IMR-90 (cell line): ENCODE data around the gene CYBRD1. TPM values are rescaled to one million over a fixed set of nuclear protein-coding genes. Genes with fewer than 3 reads are reported as not detected.

Experiments used
- ATAC-seq: fragments of 200-7000 bp; cut with Tn5 transposase; 2 replicates; pipeline ENCODE4 v1.9.1; 2020; ENCODE audit warnings: low read depth, mild to moderate bottlenecking, moderate library complexity
- BruUV-seq: library from RNA; stranded (reverse); fragments of 400-500 nt; replicated peaks from 2 replicates; lab custom pipeline; 2021; lab: Mats Ljungman, UMichigan
- CTCF ChIA-PET: fragments of 300-600 bp; formaldehyde crosslinking; extraction: SDS; loops from one replicate; lab custom pipeline; 2021; ENCODE audit warnings: antibody characterized with exemption; lab: Yijun Ruan, JAX
- POLR2A ChIA-PET: fragments of 300-600 bp; sonication (Branson Sonifier 250); formaldehyde crosslinking; loops from one replicate; lab custom pipeline; 2022; ENCODE audit warnings: antibody characterized with exemption; ENCODE audit not compliant: unreplicated experiment; lab: Charles Lee
- DNase-seq: peaks from one replicate; pipeline ENCODE4 v3.0.0; 2013
- H2AFZ ChIP-seq: replicated peaks from 2 replicates; pipeline ENCODE3; 2013; ENCODE audit warnings: low read length, mild to moderate bottlenecking; ENCODE audit not compliant: poor library complexity
- H2AK5ac ChIP-seq: 2 replicates; pipeline ENCODE4 v1.6.1; 2013; ENCODE audit warnings: low read depth, low read length, inconsistent platforms
- H2AK9ac ChIP-seq: replicated peaks from 2 replicates; pipeline ENCODE3; 2013; ENCODE audit warnings: mild to moderate bottlenecking, low read depth, low read length, moderate library complexity; ENCODE audit not compliant: poor library complexity
- H2BK120ac ChIP-seq: 2 replicates; pipeline ENCODE4 v1.6.1; 2013; ENCODE audit warnings: low read depth, low read length, inconsistent platforms
- H2BK15ac ChIP-seq: 3 replicates; pipeline ENCODE4 v1.6.1; 2013; ENCODE audit warnings: low read depth, low read length, inconsistent platforms
- H2BK20ac ChIP-seq: 2 replicates; pipeline ENCODE4 v1.6.1; 2013; ENCODE audit warnings: low read depth, mild to moderate bottlenecking, inconsistent platforms, low read length, moderate library complexity
- H2BK5ac ChIP-seq: 2 replicates; pipeline ENCODE4 v1.6.1; 2013; ENCODE audit warnings: mild to moderate bottlenecking, low read depth, low read length, inconsistent platforms; ENCODE audit not compliant: poor library complexity, severe bottlenecking
- H3K14ac ChIP-seq: replicated peaks from 2 replicates; pipeline ENCODE4 v1.6.1; 2013; ENCODE audit warnings: low read depth, low read length, inconsistent platforms
- H3K18ac ChIP-seq: 2 replicates; pipeline ENCODE4 v1.6.1; 2013; ENCODE audit warnings: low read depth, low read length, control low read depth
- H3K23ac ChIP-seq: 2 replicates; pipeline ENCODE4 v1.6.1; 2013; ENCODE audit warnings: low read depth, low read length, inconsistent platforms
- H3K27ac ChIP-seq: 2 replicates; pipeline ENCODE4 v1.5.1; 2013; ENCODE audit warnings: mild to moderate bottlenecking, control low read depth, low read length; ENCODE audit not compliant: insufficient read depth
- H3K27me3 ChIP-seq: 2 replicates; pipeline ENCODE4 v1.6.1; 2013; ENCODE audit warnings: low read length; ENCODE audit not compliant: control insufficient read depth, insufficient read depth
- H3K36me3 ChIP-seq: 2 replicates; pipeline ENCODE4 v1.6.1; 2013; ENCODE audit warnings: low read length, mixed read lengths; ENCODE audit not compliant: control insufficient read depth, insufficient read depth
- H3K4ac ChIP-seq: 2 replicates; pipeline ENCODE4 v1.6.1; 2013; ENCODE audit warnings: low read depth, low read length, inconsistent platforms
- H3K4me1 ChIP-seq: 2 replicates; pipeline ENCODE4 v1.6.1; 2013; ENCODE audit warnings: low read length, mixed read lengths; ENCODE audit not compliant: control insufficient read depth, insufficient read depth
- H3K4me2 ChIP-seq: 2 replicates; pipeline ENCODE4 v1.6.1; 2013; ENCODE audit warnings: low read depth, mild to moderate bottlenecking, control low read depth, low read length, moderate library complexity
- H3K4me3 ChIP-seq: 2 replicates; pipeline ENCODE4 v1.5.1; 2013; ENCODE audit warnings: low read depth, mild to moderate bottlenecking, control low read depth, low read length, moderate library complexity; ENCODE audit not compliant: insufficient read depth
- H3K56ac ChIP-seq: 2 replicates; pipeline ENCODE4 v1.6.1; 2013; ENCODE audit warnings: low read length, inconsistent platforms; ENCODE audit not compliant: insufficient read depth; ENCODE audit errors: extremely low read depth
- H3K79me1 ChIP-seq, 2 experiments: 2 replicates each; pipeline ENCODE4 v1.6.1; 2013; ENCODE audit warnings: low read length in 2 of 2, inconsistent platforms in 1 of 2, low read depth in 1 of 2
- H3K9ac ChIP-seq: 2 replicates; pipeline ENCODE4 v1.6.1; 2013; ENCODE audit warnings: low read depth, low read length, control low read depth
- H3K9me1 ChIP-seq: 2 replicates; pipeline ENCODE4 v1.6.1; 2013; ENCODE audit warnings: low read length, inconsistent platforms; ENCODE audit not compliant: insufficient read depth
- H3K9me3 ChIP-seq: 2 replicates; pipeline ENCODE4 v1.6.1; 2013; ENCODE audit warnings: low read length; ENCODE audit not compliant: control insufficient read depth, insufficient read depth
- H4K20me1 ChIP-seq: 2 replicates; pipeline ENCODE4 v1.6.1; 2013; ENCODE audit warnings: low read length, inconsistent platforms; ENCODE audit not compliant: insufficient read depth
- H4K5ac ChIP-seq: 2 replicates; pipeline ENCODE4 v1.6.1; 2013; ENCODE audit warnings: mild to moderate bottlenecking, low read depth, low read length, control low read depth
- H4K8ac ChIP-seq, 2 experiments: 2 replicates each; pipeline ENCODE4 v1.6.1; 2013; ENCODE audit warnings: low read depth in 2 of 2, low read length in 2 of 2, control low read depth in 1 of 2, inconsistent platforms in 1 of 2
- H4K91ac ChIP-seq: 2 replicates; pipeline ENCODE4 v1.6.1; 2013; ENCODE audit warnings: low read depth, low read length, inconsistent platforms; ENCODE audit not compliant: insufficient read depth
- BHLHE40 ChIP-seq: fragments of 150-350 bp; IDR thresholded peaks from 2 replicates; pipeline ENCODE4 v1.6.1; 2016; ENCODE audit warnings: mild to moderate bottlenecking, low read depth, low read length
- CEBPB ChIP-seq: IDR thresholded peaks from 2 replicates; pipeline ENCODE4 v1.6.1; 2012; ENCODE audit warnings: low read depth, low read length, improper control_type of control experiment
- CHD1 ChIP-seq: IDR thresholded peaks from 2 replicates; pipeline ENCODE4 v1.6.1; 2012; ENCODE audit warnings: low read depth, low read length, improper control_type of control experiment
- FOS ChIP-seq: fragments of 150-350 bp; IDR thresholded peaks from 2 replicates; pipeline ENCODE4 v1.6.1; 2016; ENCODE audit warnings: low read depth, low read length
- MAZ ChIP-seq: IDR thresholded peaks from 2 replicates; pipeline ENCODE4 v1.6.1; 2012; ENCODE audit warnings: low read depth, mild to moderate bottlenecking, low read length, improper control_type of control experiment, moderate library complexity, borderline replicate concordance
- MXI1 ChIP-seq: IDR thresholded peaks from 2 replicates; pipeline ENCODE4 v1.6.1; 2012; ENCODE audit warnings: low read depth, mild to moderate bottlenecking, low read length, moderate library complexity, borderline replicate concordance
- NFE2L2 ChIP-seq: fragments of 150-350 bp; IDR thresholded peaks from 2 replicates; pipeline ENCODE4 v1.6.1; 2016; ENCODE audit warnings: low read depth, mild to moderate bottlenecking, low read length
- POLR2A ChIP-seq: IDR thresholded peaks from 2 replicates; pipeline ENCODE4 v1.6.1; 2012; ENCODE audit warnings: mild to moderate bottlenecking, low read depth, low read length
- RAD21 ChIP-seq: IDR thresholded peaks from 2 replicates; pipeline ENCODE4 v1.6.1; 2012; ENCODE audit warnings: low read length, improper control_type of control experiment
- RCOR1 ChIP-seq: IDR thresholded peaks from 2 replicates; pipeline ENCODE4 v1.6.1; 2012; ENCODE audit warnings: mild to moderate bottlenecking, low read length, improper control_type of control experiment; ENCODE audit not compliant: insufficient replicate concordance
- RFX5 ChIP-seq: IDR thresholded peaks from 2 replicates; pipeline ENCODE4 v1.8.0; 2012; ENCODE audit warnings: low read depth, mild to moderate bottlenecking, low read length, moderate library complexity
- SMC3 ChIP-seq: fragments of 150-350 bp; IDR thresholded peaks from 2 replicates; pipeline ENCODE4 v1.6.1; 2016; ENCODE audit warnings: low read depth, mild to moderate bottlenecking, antibody characterized with exemption, low read length, moderate library complexity
- WGBS, 2 experiments: methylation state at CpG; one replicate each; pipeline versions ENCODE4 v1.1.5 to v1.1.7; 2013; ENCODE audit warnings: missing lambda C conversion rate in 2 of 2; ENCODE audit not compliant: insufficient read length in 1 of 2; ENCODE audit errors: extremely low coverage in 2 of 2; 5-methylcytosine and 5-hydroxymethylcytosine counted together
- dilution Hi-C: fragments of 300-500 bp; cut with HindIII; formaldehyde crosslinking; loops from one replicate; pipeline ENCODE4 v1.14.3; 2018; ENCODE audit warnings: low sequenced_read_pairs; ENCODE audit not compliant: unreplicated experiment
- in situ Hi-C: fragments of 300-500 bp; cut with MboI; formaldehyde crosslinking; loops from 3 replicates; pipeline ENCODE4 v1.14.3; 2019; ENCODE audit warnings: low sequenced_read_pairs, inconsistent platforms, mixed read lengths
- intact Hi-C: fragments of 100-400 bp; cut with micrococcal nuclease; formaldehyde crosslinking; loops from 2 replicates; pipeline ENCODE4 v1.10.0; 2022
- polyA plus RNA-seq, 3 experiments: library from polyadenylated mRNA; depleted of rRNA; stranded (reverse); fragments of >200 nt; gene quantifications; 2 replicates each; pipeline ENCODE4 v1.2.3, GENCODE V29; 2012; ENCODE audit warnings: low replicate concordance in 1 of 3
- total RNA-seq: library from RNA; depleted of rRNA; stranded (reverse); fragments of >200 nt; gene quantifications from 2 replicates; pipeline ENCODE4 v1.2.3, GENCODE V29; 2012
- TF ChIP-seq, protein P1 (sequence below): conservative IDR thresholded peaks from 2 replicates; pipeline ENCODE4 v1.5.1; 2012; ENCODE audit warnings: mild to moderate bottlenecking, low read depth, low read length, improper control_type of control experiment
- TF ChIP-seq, protein P2 (sequence below): fragments of 150-350 bp; IDR thresholded peaks from 2 replicates; pipeline ENCODE4 v1.6.1; 2017; ENCODE audit warnings: mild to moderate bottlenecking, antibody characterized with exemption, low read length, low read depth
- TF ChIP-seq, protein P3 (sequence below): fragments of 150-350 bp; IDR thresholded peaks from 2 replicates; pipeline ENCODE4 v1.6.1; 2016; ENCODE audit warnings: low read depth, mild to moderate bottlenecking, low read length, moderate library complexity, borderline replicate concordance

Gene CYBRD1
- total and polyA plus RNA-seq, 2 of the 4 experiments (the other 2 are of a cell fraction): 53.2 to 103 TPM

DNA sequence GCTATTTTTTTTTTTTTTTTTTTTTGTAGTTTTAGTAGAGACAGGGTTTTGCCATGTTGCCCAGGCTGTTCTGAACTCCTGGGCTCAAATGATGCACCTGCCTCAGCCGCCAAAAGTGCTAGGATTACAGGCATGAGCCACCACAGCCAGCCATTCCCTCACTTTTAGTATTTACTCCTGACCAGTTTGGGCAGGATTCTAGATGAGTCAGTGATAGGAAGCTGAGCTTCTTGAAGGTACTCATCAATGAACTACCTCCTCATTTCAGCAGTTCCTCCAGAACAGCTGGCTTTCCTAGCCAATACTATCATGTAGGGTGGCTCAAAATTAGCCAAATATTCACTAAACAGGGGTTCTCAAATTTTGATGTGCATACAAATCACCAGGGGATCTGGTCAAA is 57.2 kb downstream of the CYBRD1 start:
- POLR2A ChIA-PET: no interaction called here
- H4K20me1 ChIP-seq: no peaks in the 10 kb centered on the region
- H3K4ac ChIP-seq: no peak overlapping the region
- no peak overlapping the region for H3K9ac ChIP-seq
- no peaks in the 10 kb centered on the region for H3K27me3 ChIP-seq
- H4K91ac ChIP-seq: no peak overlapping the region
- H3K4me1 ChIP-seq: no peaks in the 10 kb centered on the region
- no peak overlapping the region for H4K8ac ChIP-seq
- no peak overlapping the region for H4K5ac ChIP-seq
- TF ChIP-seq CHD1 (no peak), BHLHE40 (no peak), SMC3 (no peak), MXI1 (no peak), RFX5 (no peak), POLR2A (no peak), FOS (no peak), NFE2L2 (no peak), CEBPB (no peak), RCOR1 (no peak), RAD21 (no peak), MAZ (no peak)
- TF ChIP-seq, protein P1, sequence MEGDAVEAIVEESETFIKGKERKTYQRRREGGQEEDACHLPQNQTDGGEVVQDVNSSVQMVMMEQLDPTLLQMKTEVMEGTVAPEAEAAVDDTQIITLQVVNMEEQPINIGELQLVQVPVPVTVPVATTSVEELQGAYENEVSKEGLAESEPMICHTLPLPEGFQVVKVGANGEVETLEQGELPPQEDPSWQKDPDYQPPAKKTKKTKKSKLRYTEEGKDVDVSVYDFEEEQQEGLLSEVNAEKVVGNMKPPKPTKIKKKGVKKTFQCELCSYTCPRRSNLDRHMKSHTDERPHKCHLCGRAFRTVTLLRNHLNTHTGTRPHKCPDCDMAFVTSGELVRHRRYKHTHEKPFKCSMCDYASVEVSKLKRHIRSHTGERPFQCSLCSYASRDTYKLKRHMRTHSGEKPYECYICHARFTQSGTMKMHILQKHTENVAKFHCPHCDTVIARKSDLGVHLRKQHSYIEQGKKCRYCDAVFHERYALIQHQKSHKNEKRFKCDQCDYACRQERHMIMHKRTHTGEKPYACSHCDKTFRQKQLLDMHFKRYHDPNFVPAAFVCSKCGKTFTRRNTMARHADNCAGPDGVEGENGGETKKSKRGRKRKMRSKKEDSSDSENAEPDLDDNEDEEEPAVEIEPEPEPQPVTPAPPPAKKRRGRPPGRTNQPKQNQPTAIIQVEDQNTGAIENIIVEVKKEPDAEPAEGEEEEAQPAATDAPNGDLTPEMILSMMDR: no peak
- TF ChIP-seq, protein P2, sequence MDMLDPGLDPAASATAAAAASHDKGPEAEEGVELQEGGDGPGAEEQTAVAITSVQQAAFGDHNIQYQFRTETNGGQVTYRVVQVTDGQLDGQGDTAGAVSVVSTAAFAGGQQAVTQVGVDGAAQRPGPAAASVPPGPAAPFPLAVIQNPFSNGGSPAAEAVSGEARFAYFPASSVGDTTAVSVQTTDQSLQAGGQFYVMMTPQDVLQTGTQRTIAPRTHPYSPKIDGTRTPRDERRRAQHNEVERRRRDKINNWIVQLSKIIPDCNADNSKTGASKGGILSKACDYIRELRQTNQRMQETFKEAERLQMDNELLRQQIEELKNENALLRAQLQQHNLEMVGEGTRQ: no peak
- TF ChIP-seq, protein P3, sequence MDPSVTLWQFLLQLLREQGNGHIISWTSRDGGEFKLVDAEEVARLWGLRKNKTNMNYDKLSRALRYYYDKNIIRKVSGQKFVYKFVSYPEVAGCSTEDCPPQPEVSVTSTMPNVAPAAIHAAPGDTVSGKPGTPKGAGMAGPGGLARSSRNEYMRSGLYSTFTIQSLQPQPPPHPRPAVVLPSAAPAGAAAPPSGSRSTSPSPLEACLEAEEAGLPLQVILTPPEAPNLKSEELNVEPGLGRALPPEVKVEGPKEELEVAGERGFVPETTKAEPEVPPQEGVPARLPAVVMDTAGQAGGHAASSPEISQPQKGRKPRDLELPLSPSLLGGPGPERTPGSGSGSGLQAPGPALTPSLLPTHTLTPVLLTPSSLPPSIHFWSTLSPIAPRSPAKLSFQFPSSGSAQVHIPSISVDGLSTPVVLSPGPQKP: no peak
- no peak overlapping the region for H2BK15ac ChIP-seq
- H3K14ac ChIP-seq: no peak overlapping the region
- H3K4me2 ChIP-seq: no peak overlapping the region
- H3K27ac ChIP-seq: no peak overlapping the region
- H2BK5ac ChIP-seq: no peak overlapping the region
- dilution Hi-C loops (no loop called here), in situ Hi-C loops (loop anchor here (10.0 kb wide), 1 partner anchor 885 kb away; no protein-coding TSS in a partner anchor), intact Hi-C loops (no loop called here)
- H3K18ac ChIP-seq: no peak overlapping the region
- BruUV-seq: no TSS peak
- no peaks in the 10 kb centered on the region for H3K9me1 ChIP-seq
- H3K56ac ChIP-seq: no peak overlapping the region
- H2AFZ ChIP-seq: no peak overlapping the region
- H3K79me1 ChIP-seq: no peaks in the 10 kb centered on the region
- no peaks in the 10 kb centered on the region for H3K9me3 ChIP-seq
- no peak overlapping the region for H2AK9ac ChIP-seq
- DNase-seq (peak; percentile 30), ATAC-seq (no peak)
- CTCF ChIA-PET: interaction anchor here (0.6 kb wide), 2 partner anchors 171 to 650 kb away, joined by 3 read pairs; partner anchors contain the start of gene GORASP2
- no peak overlapping the region for H2BK120ac ChIP-seq
- no peak overlapping the region for H3K4me3 ChIP-seq
- H2AK5ac ChIP-seq: no peak overlapping the region
- no CpG with 5 or more reads among the region's 1 CpG for WGBS, 2 experiments
- H3K36me3 ChIP-seq: no peaks in the 10 kb centered on the region
- H3K23ac ChIP-seq: no peak overlapping the region
- H2BK20ac ChIP-seq: no peak overlapping the region
